Osteocyte (in vitro differentiated cells): ENCODE measurements around the gene CTBP1. TPM values are rescaled to one million over a fixed set of nuclear protein-coding genes. Genes with fewer than 3 reads are reported as not detected.

Experiments used
- DNase-seq: peaks from one replicate; pipeline ENCODE4 v3.0.0; 2021; ENCODE audit warnings: mixed read lengths; ENCODE audit not compliant: unreplicated experiment; ENCODE audit errors: extremely low spot score
- H3K27ac Mint-ChIP-seq: one replicate; pipeline ENCODE4 v1.8.0; 2021; ENCODE audit warnings: mild to moderate bottlenecking, mixed read lengths; ENCODE audit not compliant: unreplicated experiment
- H3K27me3 Mint-ChIP-seq: one replicate; pipeline ENCODE4 v1.8.0; 2021; ENCODE audit warnings: mixed read lengths; ENCODE audit not compliant: unreplicated experiment
- H3K36me3 Mint-ChIP-seq: one replicate; pipeline ENCODE4 v1.8.0; 2021; ENCODE audit warnings: mixed read lengths; ENCODE audit not compliant: unreplicated experiment
- H3K4me1 Mint-ChIP-seq: one replicate; pipeline ENCODE4 v1.8.0; 2021; ENCODE audit warnings: mixed read lengths; ENCODE audit not compliant: unreplicated experiment
- H3K4me3 Mint-ChIP-seq: one replicate; pipeline ENCODE4 v1.8.0; 2021; ENCODE audit warnings: mild to moderate bottlenecking, moderate library complexity, mixed read lengths; ENCODE audit not compliant: unreplicated experiment
- H3K9me3 Mint-ChIP-seq: one replicate; pipeline ENCODE4 v1.8.0; 2021; ENCODE audit warnings: mixed read lengths; ENCODE audit not compliant: unreplicated experiment
- total RNA-seq: library from RNA; stranded (reverse); gene quantifications from 2 replicates; pipeline ENCODE4 v1.2.1, GENCODE V29; 2021
- TF ChIP-seq, protein P1 (sequence below): fragments of 200-600 bp; sonication (generic); IDR thresholded peaks from 2 replicates; pipeline ENCODE4 v1.5.0; 2021; ENCODE audit warnings: antibody characterized with exemption, mild to moderate bottlenecking, moderate library complexity

Gene CTBP1
- total RNA-seq, 1 donor from 2014 or later = 172 TPM

GRCh38 chr4:1234309-1234695 lies 14.6 kb downstream of the CTBP1 start:
- TF ChIP-seq, protein P1, sequence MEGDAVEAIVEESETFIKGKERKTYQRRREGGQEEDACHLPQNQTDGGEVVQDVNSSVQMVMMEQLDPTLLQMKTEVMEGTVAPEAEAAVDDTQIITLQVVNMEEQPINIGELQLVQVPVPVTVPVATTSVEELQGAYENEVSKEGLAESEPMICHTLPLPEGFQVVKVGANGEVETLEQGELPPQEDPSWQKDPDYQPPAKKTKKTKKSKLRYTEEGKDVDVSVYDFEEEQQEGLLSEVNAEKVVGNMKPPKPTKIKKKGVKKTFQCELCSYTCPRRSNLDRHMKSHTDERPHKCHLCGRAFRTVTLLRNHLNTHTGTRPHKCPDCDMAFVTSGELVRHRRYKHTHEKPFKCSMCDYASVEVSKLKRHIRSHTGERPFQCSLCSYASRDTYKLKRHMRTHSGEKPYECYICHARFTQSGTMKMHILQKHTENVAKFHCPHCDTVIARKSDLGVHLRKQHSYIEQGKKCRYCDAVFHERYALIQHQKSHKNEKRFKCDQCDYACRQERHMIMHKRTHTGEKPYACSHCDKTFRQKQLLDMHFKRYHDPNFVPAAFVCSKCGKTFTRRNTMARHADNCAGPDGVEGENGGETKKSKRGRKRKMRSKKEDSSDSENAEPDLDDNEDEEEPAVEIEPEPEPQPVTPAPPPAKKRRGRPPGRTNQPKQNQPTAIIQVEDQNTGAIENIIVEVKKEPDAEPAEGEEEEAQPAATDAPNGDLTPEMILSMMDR = no peak
- peaks cover 30% of the 10 kb centered on the region for H3K4me1 Mint-ChIP-seq
- no peaks in the 10 kb centered on the region for H3K27me3 Mint-ChIP-seq
- no peaks in the 10 kb centered on the region for H3K9me3 Mint-ChIP-seq
- H3K27ac Mint-ChIP-seq = peak overlapping the region; percentile 85
- H3K4me3 Mint-ChIP-seq = no peak overlapping the region
- H3K36me3 Mint-ChIP-seq = peaks cover 39% of the 10 kb centered on the region
- DNase-seq = no peak

- no peak for DNase-seq
- TF ChIP-seq, protein P1 = peak; percentile 57
- Mint-ChIP-seq H3K4me1 (peaks cover 30% of the 10 kb centered on the region), H3K27me3 (no peaks in the 10 kb centered on the region), H3K27ac (peak overlapping the region; percentile 85), H3K4me3 (peak overlapping the region; percentile 18), H3K36me3 (peaks cover 37% of the 10 kb centered on the region), H3K9me3 (no peaks in the 10 kb centered on the region)
These were observed 15.2 kb downstream of the CTBP1 start for GRCh38 chr4:1233641-1234308.

- H3K9me3 Mint-ChIP-seq = no peaks in the 10 kb centered on the region
- peak overlapping the region; percentile 85 for H3K27ac Mint-ChIP-seq
- peaks cover 37% of the 10 kb centered on the region for H3K36me3 Mint-ChIP-seq
- DNase-seq = no peak
- H3K27me3 Mint-ChIP-seq = no peaks in the 10 kb centered on the region
- TF ChIP-seq, protein P1 = no peak
- H3K4me1 Mint-ChIP-seq = peaks cover 30% of the 10 kb centered on the region
- no peak overlapping the region for H3K4me3 Mint-ChIP-seq
These were observed 16.0 kb downstream of the CTBP1 start for GRCh38 chr4:1232661-1233621.

GRCh38 chr4:1231637-1232360 lies 17.1 kb downstream of the CTBP1 start:
- Mint-ChIP-seq H3K4me3 (no peak overlapping the region), H3K9me3 (no peaks in the 10 kb centered on the region), H3K27ac (peak overlapping the region; percentile 85), H3K27me3 (no peaks in the 10 kb centered on the region), H3K4me1 (peaks cover 30% of the 10 kb centered on the region), H3K36me3 (peaks cover 48% of the 10 kb centered on the region)
- TF ChIP-seq, protein P1 = no peak
- DNase-seq = no peak
